NOMO-1 treated with DMSO at 0.1 percent for 48 hours (cell line): ENCODE data around the gene AGAP1.

Experiments used
- DNase-seq: peaks from one replicate; lab custom pipeline; 2025; ENCODE audit not compliant: unreplicated experiment; lab: John Stamatoyannopoulos, UW

AGAP1 gene

GRCh38 chr2:235677937-235678336 is 184.1 kb downstream of the AGAP1 start:
- DNase-seq: no peak

- no peak for DNase-seq
Observed at GRCh38 chr2:235678712-235679111, 184.9 kb downstream of the AGAP1 start.

- no peak for DNase-seq
Observed at GRCh38 chr2:235679471-235679870, 185.6 kb downstream of the AGAP1 start.

- DNase-seq: no peak
Observed at GRCh38 chr2:235685024-235685721, 191.3 kb downstream of the AGAP1 start.

GRCh38 chr2:235688511-235689426 is 194.9 kb downstream of the AGAP1 start:
- no peak for DNase-seq

- no peak for DNase-seq
Observed at GRCh38 chr2:235689427-235689853, 195.6 kb downstream of the AGAP1 start.

GRCh38 chr2:235690082-235690808 is 196.4 kb downstream of the AGAP1 start:
- DNase-seq: no peak

GRCh38 chr2:235690809-235691450 is 197.1 kb downstream of the AGAP1 start:
- DNase-seq: no peak

GRCh38 chr2:235692076-235692475 is 198.2 kb downstream of the AGAP1 start:
- DNase-seq: no peak

GRCh38 chr2:235692671-235693171 is 198.9 kb downstream of the AGAP1 start:
- DNase-seq: no peak

- no peak for DNase-seq
Observed at GRCh38 chr2:235693279-235693678, 199.4 kb downstream of the AGAP1 start.

- DNase-seq: no peak
Observed at GRCh38 chr2:235694721-235695601, 201.1 kb downstream of the AGAP1 start.

GRCh38 chr2:235695602-235695895 is 201.7 kb downstream of the AGAP1 start:
- no peak for DNase-seq

- no peak for DNase-seq
Observed at GRCh38 chr2:235697041-235697440, 203.2 kb downstream of the AGAP1 start.

- no peak for DNase-seq
Observed at GRCh38 chr2:235698028-235698427, 204.2 kb downstream of the AGAP1 start.

- no peak for DNase-seq
Observed at GRCh38 chr2:235698491-235698890, 204.6 kb downstream of the AGAP1 start.

- DNase-seq: no peak
Observed at GRCh38 chr2:235699576-235699975, 205.7 kb downstream of the AGAP1 start.

GRCh38 chr2:235701206-235701981 is 207.6 kb downstream of the AGAP1 start:
- DNase-seq: no peak

GRCh38 chr2:235702186-235702585 is 208.3 kb downstream of the AGAP1 start:
- no peak for DNase-seq
